LNCAP (cell line): Measurements from ENCODE around the gene NGRN.

ENCODE experiments used
- CTCF ChIP-seq: fragments of 450-650 bp; IDR thresholded peaks from 2 replicates; pipeline ENCODE4 v1.5.1; 2017; ENCODE audit warnings: mild to moderate bottlenecking

The NGRN gene

GRCh38 chr15:90265271-90266060 lies at the start of gene NGRN:
Gene NGRN, plus strand, starts transcription at chr15:90265672. Its CDS starts 41 bp downstream, at chr15:90265713.
- no peak for TF ChIP-seq CTCF

GRCh38 chr15:90217671-90218394 lies 47.6 kb upstream of the NGRN start:
- TF ChIP-seq CTCF: no peak

- TF ChIP-seq CTCF: peak; percentile 70
Measured at GRCh38 chr15:90219421-90220141, 45.9 kb upstream of the NGRN start.

- TF ChIP-seq CTCF: peak; percentile 77
Measured at GRCh38 chr15:90221246-90221900, 44.1 kb upstream of the NGRN start.

DNA sequence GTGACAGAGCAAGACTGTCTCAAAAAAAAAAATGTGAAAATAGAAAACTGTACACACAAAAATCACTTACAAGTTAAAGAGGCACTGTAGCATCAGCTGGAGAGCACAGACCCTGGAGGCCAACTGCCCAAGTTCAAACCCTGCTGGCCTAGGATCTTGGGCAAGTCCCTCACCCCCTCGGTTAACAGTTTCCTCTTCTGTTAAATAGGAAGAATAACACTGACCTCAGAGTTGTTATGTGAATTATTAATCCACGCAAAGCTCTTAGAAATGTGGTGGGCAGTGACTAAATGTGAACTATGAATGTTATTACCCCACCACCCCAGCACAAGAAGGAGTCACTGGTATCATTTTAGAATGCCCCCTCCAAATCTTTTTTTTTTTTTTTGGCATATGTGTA lies 42.9 kb upstream of the NGRN start:
- TF ChIP-seq CTCF: no peak

- TF ChIP-seq CTCF: no peak
Measured at GRCh38 chr15:90223441-90224165, 41.9 kb upstream of the NGRN start.

- no peak for TF ChIP-seq CTCF
Measured at GRCh38 chr15:90225047-90225446, 40.4 kb upstream of the NGRN start.
